HG03060 (cell line): ENCODE results near the gene TACSTD2.
A peak's percentile ranks its signal among the peaks of the same experiment; 100 is the strongest.
"Not testable (repeated sequence)": the region's sequence is repeated elsewhere in the genome, so short reads cannot be mapped to it uniquely, and the experiment has no call there.

Source experiments
- ATAC-seq: cut with Tn5 transposase; IDR thresholded peaks from one replicate; pipeline ENCODE4 v1.9.1; 2021; ENCODE audit warnings: low read depth, moderate number of reproducible peaks; ENCODE audit not compliant: unreplicated experiment

TACSTD2 gene

DNA sequence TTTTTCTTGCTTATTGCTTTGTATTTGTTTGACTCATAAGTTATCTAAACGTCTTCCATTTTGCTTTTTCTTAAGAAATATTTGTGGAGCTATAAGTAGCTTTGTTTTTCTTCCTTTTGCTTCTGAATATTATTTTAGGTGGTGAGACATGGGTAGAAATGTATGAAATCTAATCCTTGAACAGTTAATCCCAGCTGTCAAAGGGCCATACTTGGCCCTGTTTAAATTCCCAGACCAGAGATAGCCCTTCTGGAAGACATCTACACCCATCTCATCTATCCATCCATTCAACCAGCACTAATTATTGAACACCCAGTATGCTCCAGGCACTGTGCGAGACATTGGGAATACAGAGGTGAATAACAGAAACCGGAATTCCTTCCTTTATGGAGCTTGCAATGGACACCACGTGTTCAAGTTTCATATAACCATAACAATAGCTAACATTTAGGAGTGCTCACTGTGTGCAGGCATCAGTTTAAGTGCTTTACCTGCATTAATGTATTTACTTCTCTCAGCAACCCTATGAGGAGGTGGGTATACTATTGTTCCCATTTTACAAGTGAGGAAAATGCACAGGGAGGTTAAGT, 8.7 kb downstream of the TACSTD2 start:
- no peak for ATAC-seq

DNA sequence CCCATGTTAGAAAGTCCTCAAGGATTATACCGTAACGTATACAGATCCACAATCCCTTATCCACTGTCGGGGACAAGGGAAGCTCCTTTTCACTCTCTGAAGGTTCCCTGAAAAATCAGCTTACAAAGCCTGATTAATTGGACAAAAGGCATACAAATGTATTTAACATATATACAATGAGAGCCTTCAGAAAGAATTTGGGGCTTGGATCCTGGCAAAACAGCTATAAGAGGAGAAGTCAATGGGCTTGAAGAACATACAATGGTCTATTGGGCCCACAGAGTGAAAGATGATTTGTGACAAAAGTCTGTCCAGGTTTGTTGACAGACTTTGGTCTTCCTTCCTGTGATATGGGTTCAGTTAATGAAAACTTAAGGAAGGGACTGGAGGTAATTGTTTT, 10.7 kb downstream of the TACSTD2 start:
- ATAC-seq, result no peak

DNA sequence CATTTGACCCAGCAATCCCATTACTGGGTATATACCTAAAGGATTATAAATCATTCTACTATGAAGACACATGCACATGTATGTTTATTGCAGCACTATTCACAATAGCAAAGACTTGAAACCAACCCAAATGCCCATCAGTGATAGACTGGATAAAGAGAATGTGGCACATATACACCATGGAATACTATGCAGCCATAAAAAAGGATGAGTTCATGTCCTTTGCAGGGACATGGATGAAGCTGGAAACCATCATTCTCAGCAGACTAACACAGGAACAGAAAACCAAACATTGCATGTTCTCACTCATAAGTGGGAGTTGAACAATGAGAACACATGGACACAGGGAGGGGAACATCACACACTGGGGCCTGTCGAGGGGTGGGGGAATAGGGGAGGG, 13.3 kb downstream of the TACSTD2 start:
- not testable (repeated sequence) for ATAC-seq

DNA sequence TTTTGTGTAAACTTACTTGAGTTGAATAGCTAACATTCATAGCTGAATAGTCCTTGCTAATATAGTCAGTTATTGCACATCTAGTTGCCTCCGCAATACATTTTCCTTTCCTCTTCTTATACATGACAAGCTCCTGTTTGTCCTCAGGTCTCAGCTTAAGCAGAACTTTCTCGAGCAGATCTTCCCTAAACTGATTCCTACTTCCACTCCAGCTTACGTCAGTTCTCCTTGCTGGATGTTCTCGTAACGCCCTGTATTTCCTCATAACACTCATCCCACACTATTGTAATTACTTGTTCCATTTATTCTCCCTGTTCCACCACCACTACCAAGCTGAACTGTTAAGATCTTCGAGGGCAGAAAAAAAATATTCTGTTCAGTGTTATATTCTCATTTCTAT, 15.4 kb downstream of the TACSTD2 start:
- ATAC-seq, result no peak

DNA sequence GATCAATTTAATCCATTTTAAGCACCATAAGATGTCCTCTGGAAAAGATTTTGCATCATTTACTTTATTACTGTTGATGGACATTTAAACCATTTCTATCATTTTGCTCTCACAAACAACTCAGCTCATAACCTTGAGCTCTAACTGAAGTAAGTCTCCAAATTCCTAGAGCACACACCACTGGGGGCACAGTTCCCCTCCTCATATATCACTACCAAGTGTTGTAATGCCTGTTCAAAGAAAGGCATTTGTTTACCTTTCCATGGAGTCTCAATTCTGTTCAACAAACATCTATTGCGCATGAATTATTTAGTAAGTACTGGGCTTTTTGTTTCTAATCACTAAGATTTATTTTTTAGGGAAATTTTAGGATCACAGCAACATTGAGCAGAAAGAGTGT, 21.7 kb downstream of the TACSTD2 start:
- ATAC-seq, result no peak

DNA sequence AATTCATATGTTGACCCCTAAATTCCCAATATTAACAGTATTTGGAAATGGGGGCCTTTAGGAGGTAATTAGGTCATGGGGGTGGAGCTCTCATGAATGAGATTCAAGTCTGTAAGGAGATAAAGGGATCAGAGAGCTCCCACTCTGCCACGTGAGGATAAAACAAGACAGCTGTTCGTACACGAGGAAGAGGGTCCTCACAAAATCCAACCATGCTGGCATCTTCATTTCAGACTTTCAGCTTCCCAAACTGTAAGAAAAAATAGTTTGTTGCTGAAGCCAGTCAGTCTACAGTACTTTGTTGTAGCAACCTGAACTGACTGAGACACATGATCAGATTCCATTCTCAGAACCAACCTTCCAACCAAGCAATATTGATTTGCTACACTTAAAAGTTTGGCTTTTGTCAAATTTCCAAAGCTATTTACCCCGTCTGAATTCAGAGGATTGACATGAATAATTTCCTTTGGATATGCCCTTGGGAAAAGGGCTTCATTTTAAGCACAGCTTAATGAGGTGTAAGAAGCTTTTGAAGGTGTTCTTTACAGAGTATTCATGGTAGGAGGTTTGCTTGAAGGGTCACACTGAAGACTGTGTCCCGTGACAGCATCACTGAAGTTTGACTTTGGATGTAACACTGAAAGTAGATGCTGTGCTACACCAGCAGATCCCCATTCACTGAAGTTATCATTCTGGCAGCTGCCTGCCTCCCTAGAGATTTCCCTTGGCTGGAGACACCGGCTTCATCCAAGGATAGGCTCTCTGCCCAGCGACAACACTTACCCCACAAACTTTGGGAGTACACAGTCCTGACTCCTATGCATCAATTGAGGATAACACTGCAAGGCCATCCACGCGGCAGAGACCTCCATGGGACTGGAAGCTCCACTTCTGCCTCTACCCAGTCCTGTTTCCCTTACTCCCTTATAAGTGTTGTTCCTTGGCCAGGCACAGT, 25.6 kb downstream of the TACSTD2 start:
- ATAC-seq, result no peak

DNA sequence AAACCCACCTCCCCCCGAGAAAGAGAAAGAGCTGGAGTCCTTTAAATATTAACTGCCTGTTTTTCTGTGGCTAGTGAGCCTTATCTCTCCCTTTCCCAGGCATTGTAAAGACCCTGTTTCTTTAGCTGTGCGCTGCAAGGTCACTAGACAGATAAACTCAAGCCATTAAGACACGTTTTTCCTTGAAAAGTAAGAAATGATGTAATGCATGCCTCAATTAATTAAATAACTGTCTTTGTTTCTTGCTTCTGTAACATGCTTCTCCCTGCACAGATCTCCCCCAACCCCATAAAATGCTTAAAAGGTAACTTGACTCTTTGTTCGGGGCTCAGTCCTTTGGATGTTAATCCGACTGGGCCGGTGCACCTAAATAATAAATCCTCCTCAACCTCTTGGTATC, 27.8 kb downstream of the TACSTD2 start:
- not testable (repeated sequence) for ATAC-seq

DNA sequence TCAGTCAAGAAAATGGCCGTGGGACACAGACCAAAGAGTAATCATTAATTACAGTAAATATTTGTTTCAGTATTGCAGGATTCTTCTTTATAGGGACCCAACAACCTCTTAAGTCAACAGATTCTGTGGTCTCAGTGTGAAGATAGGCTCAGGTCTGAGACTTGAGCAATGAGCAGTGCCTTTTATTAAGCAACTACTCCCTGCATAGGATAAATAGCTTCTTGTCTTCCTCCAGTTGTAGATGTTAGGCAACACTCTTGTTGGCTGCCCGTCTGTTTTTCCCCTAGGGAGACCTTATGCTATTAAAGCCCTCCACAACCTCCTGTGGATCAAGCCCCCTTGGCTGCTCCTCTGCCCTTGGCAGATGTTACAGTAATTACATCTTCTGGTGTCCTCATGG, 28.7 kb downstream of the TACSTD2 start:
- ATAC-seq, result no peak

DNA sequence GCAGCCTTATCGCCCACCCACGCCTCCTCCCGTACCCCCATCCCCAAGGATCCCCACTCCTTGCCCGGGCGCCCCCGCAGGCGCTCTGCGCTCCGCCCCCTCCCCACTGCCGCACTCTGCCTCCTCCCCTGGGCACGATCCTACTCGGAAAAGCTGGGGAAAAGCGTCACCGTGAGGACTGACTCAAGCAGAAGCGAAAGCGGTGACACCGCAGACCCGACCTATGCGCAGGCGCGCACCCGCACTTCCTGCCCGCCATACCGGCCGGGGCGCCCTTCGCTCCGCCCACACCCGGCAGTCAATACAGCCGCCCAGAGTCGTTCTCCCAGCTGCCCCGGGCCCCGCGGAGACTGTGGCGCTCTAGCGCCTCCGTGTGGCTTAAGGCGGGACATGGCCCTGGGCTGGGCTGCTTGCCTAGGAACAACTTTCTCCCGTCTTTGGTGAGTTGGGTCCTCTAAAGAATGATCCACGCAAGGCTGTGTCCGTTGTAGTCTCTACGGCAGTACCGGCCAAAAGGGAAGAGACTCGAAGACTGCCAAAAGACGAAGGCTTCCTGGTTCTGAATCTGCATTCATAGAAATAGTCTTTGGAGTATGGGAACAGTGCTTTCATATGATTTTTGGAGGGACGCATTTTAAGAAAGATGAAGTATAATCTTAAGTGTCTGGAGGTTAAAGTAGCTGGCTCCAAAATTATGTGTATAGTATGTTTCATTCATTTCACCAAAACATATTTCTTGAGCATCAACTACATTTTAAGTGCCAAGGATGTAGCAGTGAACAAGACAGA, 30.3 kb downstream of the TACSTD2 start, which contains the start of gene OMA1:
Gene OMA1 (minus strand): TSS at position 207 of the 789 bp plus-strand sequence. CDS start 7,432 bp downstream, outside the sequence.
- ATAC-seq, result peak; percentile 95

DNA sequence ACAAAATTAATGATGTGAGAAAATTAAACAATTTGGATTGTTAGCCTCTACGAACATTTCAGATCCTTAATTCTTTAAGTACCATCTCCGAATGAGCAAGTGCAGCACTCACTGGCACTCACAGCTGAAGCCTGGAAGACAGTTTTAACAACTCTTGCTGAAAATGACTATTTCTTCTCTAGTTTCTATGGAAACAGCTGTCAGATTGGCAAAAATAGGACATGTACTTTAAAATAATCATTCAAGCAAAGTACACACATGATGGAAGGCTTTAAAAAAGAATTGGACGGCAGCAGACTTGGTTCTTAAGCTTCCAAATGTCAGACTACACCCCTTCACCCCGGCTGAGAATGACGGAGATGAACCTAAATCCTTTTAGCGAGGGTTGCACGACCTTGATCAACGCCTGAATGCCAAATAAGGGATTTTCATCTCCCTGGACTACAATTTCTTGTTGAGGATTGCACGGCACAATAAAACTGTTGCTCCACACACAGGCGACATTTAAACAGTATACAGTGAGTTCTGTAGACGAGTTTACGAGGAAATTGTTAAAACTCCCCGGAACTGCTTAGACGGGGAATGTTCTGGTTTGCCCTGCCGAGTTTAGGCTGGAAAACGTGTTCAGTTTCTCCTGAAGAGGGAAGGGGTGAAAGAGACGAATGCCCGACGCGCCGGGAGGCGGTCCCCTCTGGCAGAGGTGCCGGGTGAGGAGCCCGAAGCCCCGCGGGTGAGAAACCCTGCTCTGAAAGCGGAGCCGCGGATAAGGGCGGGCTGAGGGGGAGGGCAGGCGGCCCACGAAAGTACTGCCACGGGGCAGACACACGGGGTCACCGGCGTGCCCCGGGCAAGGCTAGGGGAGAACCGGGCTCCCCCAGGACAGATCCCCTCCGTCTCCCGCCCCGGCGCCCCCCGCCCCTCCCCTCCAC, 31.2 kb downstream of the TACSTD2 start:
- ATAC-seq, result no peak

DNA sequence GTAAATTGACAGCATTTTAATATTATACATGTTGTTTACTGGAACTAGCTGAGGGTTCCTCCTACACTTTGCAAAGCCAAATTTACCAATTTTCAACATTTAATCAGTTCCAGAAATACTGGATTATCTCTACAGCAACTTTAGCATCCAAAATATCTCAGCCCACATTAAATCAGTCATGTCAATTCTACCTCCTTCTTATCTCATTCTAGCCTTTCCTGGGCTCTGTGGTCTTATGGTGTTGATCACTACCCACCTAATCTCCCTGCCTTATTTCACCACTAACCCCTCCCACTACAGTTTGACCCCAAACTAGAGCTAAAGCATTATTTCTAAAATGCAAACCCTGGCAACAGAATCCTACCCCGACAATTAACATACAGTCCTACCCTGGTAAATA, 33.8 kb downstream of the TACSTD2 start:
- ATAC-seq, result no peak

DNA sequence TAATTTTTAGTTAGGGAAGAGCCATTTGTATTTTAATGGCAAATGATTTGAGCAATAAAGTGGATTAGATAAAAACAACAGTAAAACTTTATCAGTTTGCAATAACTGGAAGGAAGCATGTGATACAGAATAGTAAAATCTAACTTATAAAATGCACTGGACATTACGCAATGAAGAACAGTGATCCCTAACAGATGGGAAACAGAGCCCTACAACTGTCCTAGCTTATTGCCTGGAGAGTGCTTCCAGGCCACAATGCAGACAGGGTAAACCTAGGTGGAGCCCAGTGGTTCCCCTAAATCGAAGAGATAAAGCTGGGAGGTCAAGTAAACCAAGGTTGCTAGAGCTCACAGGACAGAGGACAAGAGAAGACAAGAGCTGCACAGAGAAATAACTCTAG, 37.5 kb downstream of the TACSTD2 start:
- no peak for ATAC-seq

DNA sequence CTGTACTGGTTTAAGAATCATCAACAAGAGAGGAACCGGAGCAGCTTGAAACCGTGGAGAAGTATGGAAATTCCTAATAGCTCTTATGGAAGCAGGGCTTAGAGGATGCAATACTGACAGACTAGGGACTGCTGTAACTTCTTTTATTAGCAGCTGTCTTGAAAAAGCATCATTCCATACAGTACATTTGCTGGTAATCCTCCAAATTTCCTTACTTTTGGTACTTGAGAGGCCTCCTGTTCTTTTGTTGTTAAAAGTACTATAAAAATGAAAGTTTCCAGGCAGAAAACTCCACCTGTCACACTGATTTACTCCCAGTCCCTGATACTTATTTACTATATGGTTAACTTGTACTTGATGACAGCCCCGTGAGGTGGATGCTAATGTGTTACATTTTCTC, 38.2 kb downstream of the TACSTD2 start:
- ATAC-seq, result no peak

DNA sequence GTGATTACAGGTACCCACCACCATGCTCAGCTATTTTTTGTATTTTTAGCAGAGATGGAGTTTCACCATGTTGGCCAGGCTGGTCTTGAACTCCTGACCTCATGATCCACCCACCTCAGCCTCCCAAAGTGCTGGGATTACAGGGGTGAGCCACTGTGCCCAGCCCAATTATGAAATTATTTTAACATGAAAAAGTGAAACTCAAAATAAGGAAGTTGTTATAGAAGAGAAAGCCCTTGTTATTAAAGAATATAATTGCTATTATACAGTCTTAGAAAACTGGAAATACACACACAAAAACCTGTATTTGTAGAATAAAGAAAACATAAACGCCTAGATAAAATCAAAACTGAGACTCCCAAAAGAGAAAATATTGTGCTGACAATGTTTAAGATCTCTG, 45.2 kb downstream of the TACSTD2 start:
- not testable (repeated sequence) for ATAC-seq

DNA sequence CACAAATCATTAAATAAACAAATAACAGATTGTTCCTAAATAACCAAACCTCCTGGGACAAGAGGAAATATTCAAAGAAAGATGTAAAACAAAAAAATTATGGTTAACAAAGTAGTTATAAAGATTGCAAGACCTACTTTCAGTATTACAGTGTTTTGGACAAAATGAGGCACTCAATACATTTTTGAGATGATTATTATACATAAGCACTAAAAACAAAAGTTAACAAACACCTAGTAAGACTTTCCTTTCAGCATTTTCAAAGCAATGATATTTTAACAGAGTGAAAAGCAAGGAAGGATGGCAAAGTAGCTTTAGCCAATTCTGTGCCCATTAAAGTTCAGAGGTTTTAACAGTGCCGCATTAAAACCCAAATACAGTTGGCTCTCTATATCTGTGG, 47.8 kb downstream of the TACSTD2 start:
- ATAC-seq, result no peak

DNA sequence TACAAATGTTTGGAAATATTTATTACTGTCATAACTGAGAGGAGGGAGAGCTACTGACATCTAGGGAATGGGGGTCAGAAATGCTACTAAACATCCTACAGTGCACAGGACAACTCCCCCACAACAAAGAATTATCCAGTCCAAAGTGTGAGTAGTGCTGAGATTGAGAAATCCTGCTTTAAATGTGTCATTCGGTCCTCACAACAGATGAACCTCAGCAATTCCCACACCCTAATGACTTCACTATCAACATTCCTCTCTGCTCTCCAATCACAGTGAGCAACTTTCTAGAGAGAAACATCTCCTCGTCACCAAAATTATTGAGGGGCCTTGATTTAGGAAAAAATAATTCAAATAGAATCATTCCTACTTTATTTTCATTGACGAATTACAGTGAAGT, 48.5 kb downstream of the TACSTD2 start:
- ATAC-seq, result no peak
